GM19193 (cell line): ENCODE data around the gene PRKCH.

Source experiments
- POLR2A ChIP-seq: IDR thresholded peaks from 4 replicates; pipeline ENCODE4 v1.6.1; 2011; ENCODE audit not compliant: insufficient read depth, insufficient read length; ENCODE audit errors: extremely low read depth

The PRKCH gene

GRCh38 chr14:61481701-61482100, 160.3 kb downstream of the PRKCH start:
- no peak for TF ChIP-seq POLR2A

- no peak for TF ChIP-seq POLR2A
These were observed 161.2 kb downstream of the PRKCH start for GRCh38 chr14:61482348-61483206.

GRCh38 chr14:61483476-61483875, 162.1 kb downstream of the PRKCH start:
- TF ChIP-seq POLR2A: no peak

GRCh38 chr14:61484031-61484430, 162.7 kb downstream of the PRKCH start:
- no peak for TF ChIP-seq POLR2A

- no peak for TF ChIP-seq POLR2A
These were observed 163.6 kb downstream of the PRKCH start for GRCh38 chr14:61484826-61485584.

GRCh38 chr14:61485661-61486060, 164.3 kb downstream of the PRKCH start:
- no peak for TF ChIP-seq POLR2A

GRCh38 chr14:61486930-61487495, 165.6 kb downstream of the PRKCH start:
- TF ChIP-seq POLR2A: no peak

- no peak for TF ChIP-seq POLR2A
These were observed 167.3 kb downstream of the PRKCH start for GRCh38 chr14:61488417-61489401.

GRCh38 chr14:61489512-61489911, 168.1 kb downstream of the PRKCH start:
- TF ChIP-seq POLR2A: no peak

GRCh38 chr14:61489932-61490331, 168.6 kb downstream of the PRKCH start:
- no peak for TF ChIP-seq POLR2A

- TF ChIP-seq POLR2A: no peak
These were observed 169.8 kb downstream of the PRKCH start for GRCh38 chr14:61491224-61491623.

- no peak for TF ChIP-seq POLR2A
These were observed 170.6 kb downstream of the PRKCH start for GRCh38 chr14:61491876-61492434.

- TF ChIP-seq POLR2A: no peak
These were observed 171.1 kb downstream of the PRKCH start for GRCh38 chr14:61492474-61492873.

GRCh38 chr14:61493239-61493638, 171.9 kb downstream of the PRKCH start:
- TF ChIP-seq POLR2A: no peak
